NCI-H345 treated with DMSO at 0.1 percent for 48 hours (cell line): ENCODE data around the gene HRNR.

Experiments
- DNase-seq: peaks from one replicate; lab custom pipeline; 2025; ENCODE audit not compliant: unreplicated experiment; lab: John Stamatoyannopoulos, UW

The HRNR gene

DNA sequence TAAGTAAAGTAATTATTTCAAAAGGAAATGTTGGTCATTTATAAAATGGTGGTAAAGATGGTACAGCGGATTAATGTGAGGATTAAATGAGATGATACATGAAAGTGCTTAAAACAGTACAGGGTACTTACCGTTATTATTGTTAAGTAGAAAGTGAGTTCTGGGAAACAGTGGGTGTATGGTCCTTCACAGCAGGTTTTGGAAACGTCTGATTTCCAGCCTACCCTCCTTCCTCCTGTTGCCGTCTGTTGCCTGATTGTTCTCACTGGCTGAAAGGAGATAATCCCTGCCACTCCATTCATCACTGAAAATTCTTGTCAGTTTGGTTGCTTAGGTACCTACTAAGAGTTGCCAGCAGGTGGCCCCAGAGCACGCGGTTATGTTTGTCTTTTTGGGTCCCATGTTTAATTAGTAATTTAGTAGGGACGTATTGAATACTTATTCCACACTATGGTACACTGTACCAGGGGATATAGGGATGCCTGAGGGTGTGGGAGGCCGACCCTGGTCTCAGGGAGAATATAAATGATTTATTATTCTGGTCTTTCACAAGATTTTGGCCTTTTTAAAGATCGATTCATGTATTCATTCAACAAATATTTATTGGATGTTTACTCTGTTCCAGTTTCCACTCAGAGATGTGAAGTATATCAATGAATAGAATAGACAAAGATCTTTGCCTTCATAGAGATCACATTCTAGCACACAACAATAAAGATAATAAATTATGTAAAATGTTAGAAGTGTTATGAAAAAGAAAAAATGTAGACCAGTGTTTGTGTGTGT lies 34.1 kb downstream of the HRNR start:
- DNase-seq: peak; percentile 6

DNA sequence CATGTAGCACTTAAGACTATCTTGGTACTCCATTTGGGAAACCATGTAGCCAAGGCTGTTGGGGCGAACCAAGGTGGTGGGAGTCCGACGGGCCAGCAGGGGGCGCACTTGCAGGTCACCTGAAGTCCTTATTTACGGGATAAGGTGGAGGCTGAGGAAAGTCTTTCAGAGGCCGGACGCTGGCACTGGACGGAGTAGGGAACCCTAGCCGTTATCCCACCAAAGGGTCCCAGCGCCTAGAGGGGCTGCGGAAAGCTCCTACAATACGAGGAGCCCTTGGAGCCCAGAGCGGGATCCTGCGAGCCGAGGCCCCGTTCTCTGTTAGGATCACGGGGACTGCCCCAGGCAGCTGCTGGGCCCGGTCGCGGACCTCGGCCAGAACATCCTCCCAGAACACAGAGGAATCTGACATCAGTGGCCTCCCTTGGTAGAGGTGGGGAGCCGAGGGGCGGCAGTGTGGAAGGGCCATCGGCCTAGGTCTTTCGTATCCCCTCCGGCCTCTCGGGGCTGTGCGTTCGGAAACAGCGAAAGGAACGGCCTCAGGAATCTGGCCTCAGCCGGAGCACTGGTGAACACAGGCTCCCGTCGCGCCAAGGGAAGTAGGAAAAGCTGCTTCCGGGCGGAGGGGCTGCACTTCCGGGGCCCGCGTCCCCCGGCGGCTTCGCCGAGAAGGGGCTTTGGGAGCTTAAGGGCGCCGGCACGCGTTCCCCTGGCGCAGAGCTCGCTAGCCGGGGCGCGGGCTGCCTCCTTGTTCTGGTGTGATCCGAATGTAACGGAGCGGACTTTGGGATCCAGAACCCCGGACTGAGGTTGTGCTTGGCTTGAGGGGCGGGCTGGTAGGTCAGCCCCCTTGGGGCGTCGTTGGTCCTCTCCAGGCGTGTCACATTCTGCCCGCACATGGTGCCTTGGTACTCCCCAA lies 35.1 kb downstream of the HRNR start:
- no peak for DNase-seq

DNA sequence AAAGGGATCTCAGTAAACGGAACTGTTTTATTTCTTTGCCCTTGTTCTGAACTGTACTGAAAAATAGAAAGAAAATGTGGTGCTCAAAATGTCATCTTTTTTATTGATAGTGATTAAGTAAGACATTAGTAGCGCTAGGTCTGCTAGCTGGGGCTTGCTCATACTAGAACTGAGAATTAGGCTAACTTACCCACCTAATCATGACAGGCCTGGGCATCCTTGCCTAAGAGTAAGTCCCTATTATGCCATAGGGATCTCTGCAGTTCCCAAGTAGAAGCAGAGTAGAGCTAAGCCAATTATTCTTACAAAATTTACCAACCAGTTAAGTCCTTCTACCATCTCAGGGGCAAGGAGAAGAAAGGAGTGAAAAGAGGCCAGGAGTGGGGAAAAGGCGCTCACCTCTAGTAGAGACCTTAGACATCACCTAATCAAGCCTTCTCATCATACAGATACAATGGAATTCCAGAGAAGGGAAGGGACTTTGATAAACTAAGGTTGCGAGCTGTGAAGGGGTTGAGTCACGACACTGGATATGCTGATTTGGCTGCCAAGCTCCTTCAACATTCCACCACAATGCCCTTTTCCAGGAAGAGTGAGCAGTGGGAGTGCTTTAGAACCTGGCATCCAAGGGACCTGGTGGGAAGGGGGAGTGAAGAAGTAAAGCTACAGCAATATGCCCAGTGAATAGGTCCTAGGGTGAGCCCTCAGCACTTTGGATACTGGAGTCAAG lies 37.3 kb downstream of the HRNR start:
- no peak for DNase-seq

DNA sequence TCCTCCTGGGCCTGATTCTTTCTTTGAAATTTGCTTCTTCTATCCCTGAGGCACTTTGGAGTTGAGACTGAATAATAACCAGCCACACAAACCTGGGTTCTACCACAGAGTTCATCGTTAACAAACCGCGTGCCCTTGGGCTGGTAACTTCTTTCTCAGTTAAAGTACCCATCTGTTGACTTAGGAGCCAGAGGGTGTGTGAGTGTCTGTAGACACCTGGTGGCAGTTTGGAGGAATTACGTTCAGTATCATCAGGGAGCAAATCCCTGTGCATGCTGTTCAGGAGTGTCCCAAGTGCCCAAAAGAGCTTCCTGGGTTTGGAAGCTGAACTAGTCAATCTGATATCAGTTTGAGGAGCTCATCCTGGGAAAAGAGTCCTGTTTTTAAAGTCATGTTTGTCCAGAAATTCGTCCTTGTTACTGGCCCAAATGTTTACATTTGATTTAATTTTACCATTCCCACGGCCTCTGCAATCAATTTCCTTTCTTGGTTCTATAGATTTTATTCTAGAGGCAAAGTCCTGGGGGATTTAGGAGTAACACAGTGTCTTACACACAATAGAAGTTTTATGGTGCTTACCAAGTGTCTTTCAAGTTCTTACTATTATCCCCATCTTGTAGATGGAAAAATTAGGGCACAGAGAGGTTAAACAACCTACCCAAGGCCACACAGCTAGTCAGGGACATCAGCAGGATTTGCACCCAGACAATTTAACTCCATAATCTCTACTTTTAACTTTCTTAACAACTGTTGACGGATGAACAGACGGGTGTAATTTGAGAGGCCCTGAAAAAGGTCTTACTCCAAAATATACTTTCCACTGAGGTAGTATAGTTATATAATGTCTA lies 38.2 kb downstream of the HRNR start:
- peak; percentile 10 for DNase-seq

DNA sequence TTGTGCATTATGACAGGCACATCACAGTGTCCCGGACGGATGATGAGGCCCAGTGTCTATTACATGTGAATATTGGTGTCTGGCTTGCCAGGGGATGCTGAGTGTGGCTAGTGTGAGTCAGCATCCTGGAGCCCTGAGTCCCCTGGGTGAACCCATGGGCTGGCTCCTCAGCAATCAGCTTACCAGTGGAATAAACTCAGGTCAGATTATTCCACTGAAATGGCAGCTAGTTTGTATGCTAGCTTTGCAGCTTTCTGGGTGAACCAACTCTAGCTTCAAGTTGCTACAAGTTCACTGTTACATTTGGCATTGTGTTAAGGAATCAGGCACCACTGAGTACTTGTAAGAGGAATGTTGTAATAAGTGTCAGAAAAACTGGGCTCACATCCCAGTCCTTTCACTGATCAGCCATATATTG lies 41.0 kb downstream of the HRNR start:
- no peak for DNase-seq

DNA sequence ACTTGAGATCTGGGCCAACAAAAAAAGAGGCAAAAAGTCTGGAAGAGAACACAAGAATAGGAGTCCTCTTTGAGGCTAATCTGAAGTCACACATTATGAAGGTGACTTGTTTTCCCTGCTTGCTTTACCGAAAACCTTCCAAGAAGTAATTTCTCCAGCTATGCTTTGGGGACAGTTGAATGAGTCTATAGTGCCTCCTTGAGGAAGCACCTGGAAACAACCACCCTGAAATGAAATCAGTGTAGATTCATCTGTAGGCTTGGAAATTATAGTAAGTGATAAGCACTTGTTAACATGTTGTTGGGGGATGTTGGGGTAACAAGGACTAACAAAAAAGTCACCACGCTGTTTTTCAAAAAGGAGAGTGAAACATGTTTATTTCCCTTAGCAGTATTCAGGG lies 41.6 kb downstream of the HRNR start:
- DNase-seq: no peak

DNA sequence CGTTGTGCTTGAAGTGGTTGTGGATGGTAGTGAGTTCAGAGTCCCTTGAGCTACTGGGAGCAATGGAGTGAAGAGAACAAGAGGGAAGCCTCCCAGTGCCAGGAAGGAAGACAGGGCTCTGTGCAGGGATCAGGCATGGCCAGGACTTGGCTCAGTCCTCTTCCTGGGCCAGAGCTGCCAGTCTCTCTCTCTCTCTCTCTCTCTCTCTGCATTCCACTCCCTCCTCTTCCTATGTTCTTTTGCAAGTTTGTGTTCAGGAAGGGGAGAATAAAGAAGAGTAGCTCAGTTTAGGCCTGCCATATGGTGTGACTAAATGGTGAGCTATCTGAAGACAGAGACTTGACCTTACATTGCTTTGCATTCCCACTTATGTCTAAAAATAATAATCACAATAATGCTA lies 44.4 kb downstream of the HRNR start:
- no peak for DNase-seq

DNA sequence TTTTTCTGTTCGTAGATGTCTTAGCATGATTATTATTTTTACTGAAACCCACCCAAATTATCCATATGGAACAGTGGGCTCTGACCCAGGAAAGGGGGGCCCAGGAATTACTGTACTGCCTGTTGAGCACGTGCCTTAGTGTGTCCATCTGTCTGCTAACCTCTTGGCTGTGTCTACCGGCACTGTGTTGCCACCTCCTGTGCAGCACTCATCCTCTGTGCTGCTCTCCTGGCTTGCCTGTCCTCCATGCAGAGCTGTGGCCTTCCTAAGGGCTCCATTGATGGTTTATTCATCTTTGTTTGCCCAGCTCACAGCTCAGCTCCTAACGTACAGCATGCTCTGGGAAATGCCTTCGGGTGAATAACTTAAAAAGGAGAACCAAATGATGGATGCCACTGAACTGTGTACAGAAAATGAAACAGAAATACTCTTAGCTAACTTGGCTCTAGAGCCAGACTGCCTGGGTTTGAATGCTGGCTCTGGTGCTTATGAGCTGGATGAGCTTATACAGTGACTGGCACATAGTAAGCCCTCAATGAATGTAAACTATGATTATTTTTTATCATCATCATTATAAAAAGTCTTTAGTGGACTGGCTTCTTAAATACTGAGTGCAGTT lies 53.6 kb downstream of the HRNR start:
- DNase-seq: no peak

DNA sequence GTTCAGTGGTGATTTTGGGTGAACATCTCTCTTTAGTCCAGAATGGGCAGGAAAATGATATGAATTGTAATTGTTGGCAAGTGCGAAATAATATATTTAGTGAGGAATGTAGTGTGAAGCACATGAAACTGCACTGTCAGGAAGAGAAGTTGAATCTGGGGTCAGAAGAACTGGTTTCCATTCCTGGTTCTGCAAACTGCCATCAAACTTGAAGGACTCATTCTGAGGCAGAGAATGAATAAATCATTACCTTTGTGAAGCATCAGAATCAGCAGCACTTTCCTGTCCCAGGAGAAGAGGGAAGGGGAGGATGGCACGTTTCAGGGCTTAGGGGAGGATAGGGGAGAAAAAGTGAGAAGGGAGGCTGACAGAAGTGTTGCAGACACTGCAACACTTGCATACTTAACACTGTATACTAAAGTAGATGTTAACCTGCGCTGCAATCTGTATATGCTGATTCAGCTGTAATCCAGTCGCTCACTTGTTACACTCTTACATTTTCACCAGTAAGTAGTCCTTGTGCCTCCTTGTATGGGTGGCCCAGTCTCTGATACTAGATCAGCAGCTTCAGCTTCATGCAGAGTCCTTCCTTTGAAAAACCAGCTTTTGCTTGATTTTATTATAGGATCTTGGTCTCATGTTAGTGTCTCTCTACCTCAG lies 54.5 kb downstream of the HRNR start:
- DNase-seq: no peak

DNA sequence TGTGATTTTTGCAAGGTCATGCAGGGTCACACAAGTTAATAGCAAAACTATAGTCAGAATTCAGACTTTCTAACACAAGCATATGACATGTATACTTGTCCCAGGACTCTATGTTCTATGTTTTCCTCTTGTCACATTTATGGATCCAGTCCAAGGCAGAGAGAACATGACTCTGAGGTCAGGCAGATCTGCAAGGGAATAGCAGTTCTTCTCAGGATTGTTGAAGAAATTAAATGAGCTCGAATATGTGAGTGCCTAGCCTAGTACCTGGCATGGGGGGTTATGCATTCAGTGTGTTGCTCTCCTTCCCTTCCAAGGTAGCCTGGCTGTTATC lies 55.5 kb downstream of the HRNR start:
- no peak for DNase-seq

DNA sequence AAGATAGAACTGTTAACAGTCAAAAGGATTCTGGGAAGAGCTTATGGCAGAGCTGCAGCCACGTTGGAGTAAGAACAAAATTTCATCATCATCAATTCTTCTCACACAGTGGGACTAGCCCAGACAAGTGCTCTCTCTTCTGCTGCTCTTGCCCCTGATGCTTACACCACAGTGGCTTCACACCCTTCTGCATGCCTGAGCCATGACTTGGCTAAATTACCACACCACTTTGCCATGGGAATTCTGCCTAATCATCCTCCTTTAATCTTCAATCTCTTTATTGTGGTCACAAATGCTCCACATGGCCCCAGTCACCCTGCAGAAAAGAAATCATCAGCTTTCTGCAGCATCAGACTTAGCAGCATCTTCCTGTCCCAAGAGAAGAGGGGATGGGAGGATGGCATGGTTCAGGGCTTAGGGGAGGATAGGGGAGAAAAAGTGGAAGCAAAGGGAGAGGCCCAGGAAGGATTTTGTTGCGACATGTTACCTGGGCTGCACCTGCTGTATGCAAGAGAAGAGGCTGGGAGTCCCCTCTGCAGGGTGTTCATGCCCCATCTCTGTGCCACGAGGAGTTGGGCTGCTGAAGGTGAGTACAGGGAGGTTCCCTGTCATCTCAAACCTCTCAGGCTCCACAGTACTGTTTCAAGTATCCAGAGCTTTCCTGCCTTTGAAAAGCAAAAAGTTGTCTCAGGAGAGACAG lies 56.0 kb downstream of the HRNR start:
- DNase-seq: no peak

DNA sequence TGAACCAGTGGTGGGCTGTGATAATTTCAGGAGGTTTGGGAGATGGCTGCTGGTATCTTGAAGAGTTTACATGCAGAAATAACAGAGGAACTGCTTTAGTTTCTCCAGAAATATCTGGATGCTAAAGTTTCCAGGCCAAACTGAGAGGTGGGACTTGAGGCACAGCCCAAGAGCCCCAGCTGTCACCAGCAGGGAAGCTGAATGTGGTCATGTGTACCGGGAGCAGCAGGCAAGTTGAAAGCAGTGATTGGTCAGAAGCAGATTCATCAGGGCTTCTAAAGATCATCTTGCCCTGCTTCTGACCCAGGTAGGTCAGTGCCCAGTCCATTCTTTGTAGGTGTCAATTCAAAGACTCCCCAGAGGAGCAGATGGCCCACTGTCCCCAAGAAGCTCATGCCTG lies 57.0 kb downstream of the HRNR start:
- DNase-seq: no peak

DNA sequence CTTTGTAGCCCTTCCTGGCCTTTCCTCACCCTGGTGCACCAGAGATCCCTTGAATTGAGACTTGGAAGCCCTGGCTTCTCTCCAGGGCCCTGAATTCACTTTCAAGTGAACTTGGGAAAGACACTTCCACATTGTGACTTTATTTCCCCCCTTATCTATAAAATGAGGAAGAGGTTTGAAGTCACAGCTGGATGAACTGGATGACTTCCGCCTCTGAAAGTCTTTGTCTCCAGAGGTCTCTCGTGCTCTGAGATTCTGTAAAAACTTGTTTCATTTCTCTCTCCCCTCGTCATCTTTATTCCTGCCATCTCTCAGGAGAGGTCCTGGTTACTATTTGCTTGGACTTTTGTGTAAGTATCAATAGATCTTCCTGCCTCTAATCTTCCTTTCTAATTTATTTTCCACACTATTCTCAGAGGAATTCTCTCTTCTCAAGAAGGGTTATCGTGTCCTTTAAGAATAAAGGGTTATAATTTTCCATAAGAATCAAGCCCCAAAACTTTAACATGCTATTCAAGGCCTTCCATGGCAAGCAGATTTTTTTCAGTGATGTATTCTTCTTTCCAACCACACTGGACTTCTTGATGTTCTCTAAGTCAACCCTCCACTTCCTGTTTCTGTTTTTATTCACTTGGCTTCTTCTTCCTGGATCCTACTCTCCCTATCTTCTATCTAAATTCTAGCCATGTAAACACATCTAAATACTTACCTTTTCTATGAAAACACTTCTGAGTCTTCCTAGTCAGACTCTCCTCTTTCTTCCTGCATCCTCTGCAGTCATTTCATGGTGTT lies 58.5 kb downstream of the HRNR start:
- DNase-seq: no peak

DNA sequence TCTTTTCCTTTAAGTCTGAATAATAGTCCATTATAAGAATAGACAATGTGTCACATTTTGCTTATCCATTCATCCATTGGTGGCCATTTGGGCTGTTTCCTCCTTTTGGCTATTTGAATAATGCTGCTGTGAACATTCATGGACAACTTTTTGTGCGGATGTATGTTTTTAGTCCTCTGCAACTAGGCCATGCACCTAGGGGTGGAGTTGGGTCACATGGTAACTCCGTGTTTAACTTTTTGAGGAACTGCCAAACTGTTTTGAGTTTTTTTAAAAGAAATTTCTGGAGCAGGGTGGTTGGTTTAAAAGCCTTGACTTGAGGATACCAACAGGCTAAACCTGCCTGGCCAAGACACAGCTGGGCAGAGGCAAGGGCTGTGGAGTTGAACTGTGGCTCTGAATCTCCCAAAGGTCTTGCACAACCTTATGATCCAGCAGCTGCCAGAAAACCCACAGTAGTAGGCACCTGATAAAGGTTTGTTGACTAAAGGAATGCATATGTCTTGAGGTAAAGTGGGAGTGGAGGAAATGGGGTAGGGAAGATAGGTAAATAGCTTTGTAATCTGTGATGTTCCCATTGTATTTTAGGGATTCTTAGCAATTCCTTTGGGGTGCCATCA lies 59.4 kb downstream of the HRNR start:
- no peak for DNase-seq

DNA sequence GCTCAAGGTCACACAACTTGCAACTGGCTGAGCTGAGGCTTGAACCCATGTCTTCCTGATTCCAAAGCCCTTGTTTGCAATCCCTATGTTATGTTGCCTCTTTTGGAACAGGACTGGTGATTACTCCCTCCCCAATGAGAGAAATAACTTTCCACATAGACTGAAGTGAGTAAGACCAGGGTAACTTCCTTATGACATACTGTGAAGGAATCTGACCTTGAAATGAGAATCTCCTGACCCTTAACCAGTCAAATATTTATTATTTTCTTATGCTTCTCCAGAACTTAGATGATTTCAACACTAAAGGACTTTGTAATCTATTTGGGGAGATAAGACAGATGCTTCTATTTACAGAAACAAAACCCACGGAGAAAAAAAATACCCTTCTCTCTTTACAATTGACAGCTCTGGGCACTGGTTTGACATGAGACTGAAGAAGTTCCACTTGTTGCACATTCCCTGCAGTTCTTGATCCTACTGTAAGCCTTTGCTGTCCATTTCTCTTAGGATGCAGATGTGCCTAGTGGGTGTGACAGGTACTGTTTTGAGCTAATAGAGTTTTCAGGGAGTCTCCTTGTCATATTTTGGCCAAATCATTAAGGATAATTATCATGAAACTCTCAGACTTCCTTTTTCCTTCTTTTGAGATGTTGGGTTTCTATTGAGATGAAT lies 61.1 kb downstream of the HRNR start:
- DNase-seq: no peak
